ENCODE results near the gene KPNB1. TPM values are rescaled to one million over a fixed set of nuclear protein-coding genes. Genes with fewer than 3 reads are reported as not detected.

KPNB1 gene
- total and polyA plus RNA-seq, 2 of the 4 experiments (the other 2 are of a cell fraction) = 206 to 1,082 TPM

- BruUV-seq (replicated peaks) = no TSS peak
- no CpG with 5 or more reads among the region's 9 CpGs for WGBS, 2 experiments (ENCODE audit: extremely low coverage in 2 of 2, insufficient read length in 1 of 2)
Observed at GRCh38 chr17:47719411-47720152, 69.9 kb downstream of the KPNB1 start.

More at GRCh38 chr17:47719411-47720152, 69.9 kb downstream of the KPNB1 start:
- no peak overlapping the region for H3K14ac ChIP-seq (replicated peaks; ENCODE audit: low read depth, low read length)
- no peak overlapping the region for H2BK5ac ChIP-seq (ENCODE audit: low read depth, low read length, poor library complexity, severe bottlenecking)
- H4K5ac ChIP-seq (ENCODE audit: low read depth, low read length) = no peak overlapping the region
- H3K36me3 ChIP-seq (ENCODE audit: control insufficient read depth, insufficient read depth, low read length) = no peaks in the 10 kb centered on the region
- peaks cover 87% of the 10 kb centered on the region for H3K27me3 ChIP-seq (ENCODE audit: control insufficient read depth, insufficient read depth, low read length)
- POLR2A ChIA-PET (ENCODE audit: unreplicated experiment) = no interaction called here
- H2AFZ ChIP-seq (replicated peaks; ENCODE audit: low read length, poor library complexity) = no peak overlapping the region
- DNase-seq (peak; percentile 72), ATAC-seq (ENCODE audit: low read depth) (peak; percentile 76)
- peak overlapping the region; percentile 10; the same call in 1 of the 2 replicates for H3K4ac ChIP-seq (ENCODE audit: low read depth, low read length)
- H3K18ac ChIP-seq (ENCODE audit: low read depth, low read length) = no peak overlapping the region
- TF ChIP-seq CEBPB (IDR thresholded peaks at IDR 0.05; ENCODE audit: low read depth, low read length) (no peak), MXI1 (IDR thresholded peaks at IDR 0.05; ENCODE audit: borderline replicate concordance, low read depth, low read length) (no peak), RAD21 (IDR thresholded peaks at IDR 0.05; ENCODE audit: low read length) (no peak), NFE2L2 (IDR thresholded peaks at IDR 0.05; ENCODE audit: low read depth, low read length) (0 out of 2 replicates have a peak, but pooled peaks have one; percentile 4), CHD1 (IDR thresholded peaks at IDR 0.05; ENCODE audit: low read depth, low read length) (no peak), FOS (IDR thresholded peaks at IDR 0.05; ENCODE audit: low read depth, low read length) (peak; percentile 54; the same call in 1 of the 2 replicates), MAFK (IDR thresholded peaks at IDR 0.05; ENCODE audit: low read depth, low read length) (0 out of 2 replicates have a peak, but pooled peaks have one; percentile 5), POLR2A (IDR thresholded peaks at IDR 0.05; ENCODE audit: low read depth, low read length) (no peak), MAZ (IDR thresholded peaks at IDR 0.05; ENCODE audit: borderline replicate concordance, low read depth, low read length) (peak; percentile 56; the same call in 1 of the 2 replicates), SMC3 (IDR thresholded peaks at IDR 0.05; ENCODE audit: low read depth, low read length) (no peak), BHLHE40 (IDR thresholded peaks at IDR 0.05; ENCODE audit: low read depth, low read length) (no peak), RFX5 (IDR thresholded peaks at IDR 0.05; ENCODE audit: low read depth, low read length) (no peak)
- TF ChIP-seq, protein P1, sequence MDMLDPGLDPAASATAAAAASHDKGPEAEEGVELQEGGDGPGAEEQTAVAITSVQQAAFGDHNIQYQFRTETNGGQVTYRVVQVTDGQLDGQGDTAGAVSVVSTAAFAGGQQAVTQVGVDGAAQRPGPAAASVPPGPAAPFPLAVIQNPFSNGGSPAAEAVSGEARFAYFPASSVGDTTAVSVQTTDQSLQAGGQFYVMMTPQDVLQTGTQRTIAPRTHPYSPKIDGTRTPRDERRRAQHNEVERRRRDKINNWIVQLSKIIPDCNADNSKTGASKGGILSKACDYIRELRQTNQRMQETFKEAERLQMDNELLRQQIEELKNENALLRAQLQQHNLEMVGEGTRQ (IDR thresholded peaks at IDR 0.05; ENCODE audit: low read depth, low read length) = no peak
- H2AK9ac ChIP-seq (replicated peaks; ENCODE audit: low read depth, low read length, poor library complexity) = peak overlapping the region; percentile 46
- H2BK120ac ChIP-seq (ENCODE audit: low read depth, low read length) = 0 out of 2 replicates have a peak overlapping the region, but pooled peaks have one; percentile 29
- no peaks in the 10 kb centered on the region for H3K79me1 ChIP-seq (ENCODE audit: low read depth in 1 of 2, low read length in 2 of 2)
- H4K91ac ChIP-seq (ENCODE audit: insufficient read depth, low read depth, low read length) = no peak overlapping the region
- in situ Hi-C loops (cut with MboI; ENCODE audit: low sequenced_read_pairs) (no loop called here), dilution Hi-C loops (cut with HindIII; ENCODE audit: low sequenced_read_pairs, unreplicated experiment) (no loop called here), intact Hi-C loops (cut with micrococcal nuclease) (loop anchor here (10.0 kb wide), 1 partner anchor 55 kb away; no protein-coding TSS in a partner anchor)
- H4K20me1 ChIP-seq (ENCODE audit: insufficient read depth, low read length) = peaks cover 47% of the 10 kb centered on the region
- H3K4me1 ChIP-seq (ENCODE audit: control insufficient read depth, insufficient read depth, low read length) = peaks cover 27% of the 10 kb centered on the region
- H4K8ac ChIP-seq (ENCODE audit: low read depth in 2 of 2, low read length in 2 of 2) = no peak overlapping the region
- peak overlapping the region; percentile 30; the same call in 1 of the 2 replicates for H2AK5ac ChIP-seq (ENCODE audit: low read depth, low read length)
- H3K23ac ChIP-seq (ENCODE audit: low read depth, low read length) = no peak overlapping the region
- H3K4me2 ChIP-seq (ENCODE audit: low read depth, low read length) = peak overlapping the region; percentile 39
- H3K9me3 ChIP-seq (ENCODE audit: control insufficient read depth, insufficient read depth, low read length) = no peaks in the 10 kb centered on the region
- no peak overlapping the region; the same call in 1 of the 2 replicates for H2BK20ac ChIP-seq (ENCODE audit: low read depth, low read length)
- H3K9me1 ChIP-seq (ENCODE audit: insufficient read depth, low read length) = peaks cover 5% of the 10 kb centered on the region; the same call in 1 of the 2 replicates
- H3K56ac ChIP-seq (ENCODE audit: extremely low read depth, insufficient read depth, low read length) = no peak overlapping the region
- no peak overlapping the region for H3K4me3 ChIP-seq (ENCODE audit: insufficient read depth, low read depth, low read length)
- CTCF ChIA-PET = no interaction called here
- H3K9ac ChIP-seq (ENCODE audit: low read depth, low read length) = no peak overlapping the region
- H2BK15ac ChIP-seq (ENCODE audit: low read depth, low read length) = no peak overlapping the region
- H3K27ac ChIP-seq (ENCODE audit: insufficient read depth, low read length) = no peak overlapping the region

All from IMR-90 (cell line).